Stomach (tissue), 9 donors: ENCODE data around the gene FAXC. TPM values are rescaled to one million over a fixed set of nuclear protein-coding genes. Genes with fewer than 3 reads are reported as not detected.

ENCODE experiments used
- DNase-seq, 2 donors: peaks; one replicate each; pipeline versions ENCODE4 v3.0.0 to v3.0.0-alpha.2; 2013 to 2019
- H3K27ac ChIP-seq, 5 donors: fragments of 200-600 bp in 4 of 5; sonication (generic) in 4 of 5; one replicate each; pipeline ENCODE4 v1.5.1; 2013 to 2019; ENCODE audit warnings: mild to moderate bottlenecking in 1 of 5, moderate library complexity in 1 of 5
- H3K27me3 ChIP-seq, 3 donors: fragments of 200-600 bp; sonication (generic); one replicate each; pipeline ENCODE4 v1.5.1; 2017 to 2019; ENCODE audit warnings: mixed run types in 1 of 3
- H3K36me3 ChIP-seq, 4 donors: fragments of 200-600 bp; sonication (generic); 1 replicate in 3 of 4; 2 replicates in 1 of 4; pipeline ENCODE4 v1.5.1; 2016 to 2019
- H3K4me1 ChIP-seq, 4 donors: fragments of 200-600 bp; sonication (generic); one replicate each; pipeline ENCODE4 v1.5.1; 2016 to 2019
- H3K4me3 ChIP-seq, 4 donors: fragments of 200-600 bp; sonication (generic) in 3 of 4; one replicate each; pipeline ENCODE4 v1.5.1; 2016 to 2019; ENCODE audit warnings: mild to moderate bottlenecking in 1 of 4
- H3K9me3 ChIP-seq, 4 donors: fragments of 200-600 bp; sonication (generic); one replicate each; pipeline ENCODE4 v1.5.1; 2016 to 2019
- CTCF ChIP-seq, 7 experiments: fragments of 450-650 bp in 4 of 7; fragments of 200-600 bp in 3 of 7; sonication (generic) in 3 of 7; IDR thresholded peaks; one replicate each; pipeline ENCODE4 v1.5.1; 2016 to 2019; ENCODE audit warnings: antibody characterized with exemption in 7 of 7, control low read depth in 2 of 7, mild to moderate bottlenecking in 1 of 7
- EP300 ChIP-seq: sonication (generic); formaldehyde crosslinking; IDR thresholded peaks from one replicate; pipeline ENCODE4 v1.6.1; 2017; ENCODE audit warnings: antibody characterized with exemption
- POLR2A ChIP-seq, 4 donors: fragments of 450-650 bp; IDR thresholded peaks; one replicate each; pipeline ENCODE4 v1.6.1; 2016; ENCODE audit warnings: antibody characterized with exemption in 4 of 4, control low read depth in 2 of 4, mild to moderate bottlenecking in 1 of 4, moderate library complexity in 1 of 4
- POLR2AphosphoS5 ChIP-seq, 3 donors: sonication (generic); formaldehyde crosslinking; IDR thresholded peaks; one replicate each; pipeline ENCODE4 v1.6.1; 2016; ENCODE audit warnings: antibody characterized with exemption in 3 of 3
- WGBS, 5 donors: extraction: QIAGEN DNeasy Blood & Tissue Kit in 3 of 5; methylation state at CpG; one replicate each; pipeline versions ENCODE4 v1.1.5 to v1.1.7; 2013 to 2018; 5-methylcytosine and 5-hydroxymethylcytosine counted together
- intact Hi-C: fragments of 100-400 bp; cut with DNase I; formaldehyde crosslinking; loops from one replicate; pipeline ENCODE4 v1.15.1; 2023; ENCODE audit warnings: low total_unique reads
- polyA plus RNA-seq, 3 donors: library from polyadenylated mRNA; stranded (reverse); fragments of 200-250 nt; gene quantifications; one replicate each; pipeline ENCODE4 v1.2.3, GENCODE V29; 2013
- total RNA-seq, 5 donors: library from RNA; depleted of rRNA; stranded (reverse); fragments of >200 nt; gene quantifications; one replicate each; pipeline versions ENCODE4 v1.1.0 to v1.2.3, GENCODE V29; 2014 to 2016
- donor health status: healthy with polysubstance abuse.
- donor health status: Bipolar disorder and iron deficiency.
- donor health status: healthy.

FAXC gene
- total and polyA plus RNA-seq, 8 donors: 2.2 to 186 (median 7.7) TPM; not detected in 1

- Histone ChIP-seq H3K27me3 (no peaks in the 10 kb centered on the region), H3K9me3 (no peaks in the 10 kb centered on the region), H3K4me3 (no peak overlapping the region), H3K4me1 (no peaks in the 10 kb centered on the region), H3K27ac (no peak overlapping the region), H3K36me3 (peaks cover 0 to 12% (median 4%) of the 10 kb centered on the region in 4 donors)
- TF ChIP-seq EP300 (no peak), POLR2AphosphoS5 (IDR thresholded peaks at IDR 0.05) (no peak), CTCF (IDR thresholded peaks at IDR 0.05) (no peak), POLR2A (IDR thresholded peaks at IDR 0.05) (no peak)
- 86 to 91% (median 89%) methylated on average over 4 of the region's 4 CpGs for WGBS, 5 donors
- intact Hi-C loops: no loop called here
- DNase-seq: no peak
These were observed 39.9 kb downstream of the FAXC start for GRCh38 chr6:99309557-99309956.

- intact Hi-C loops: no loop called here
- TF ChIP-seq EP300 (no peak), POLR2AphosphoS5 (IDR thresholded peaks at IDR 0.05) (no peak)
- 75 to 83% (median 82%) methylated on average over 3 of the region's 3 CpGs for WGBS, 5 donors
- no peaks in the 10 kb centered on the region for H3K9me3 ChIP-seq
- no peaks in the 10 kb centered on the region for H3K4me1 ChIP-seq
- no peak overlapping the region for H3K4me3 ChIP-seq
- DNase-seq: no peak
- no peak overlapping the region for H3K27ac ChIP-seq
- no peaks in the 10 kb centered on the region for H3K27me3 ChIP-seq
- peaks cover 0 to 12% (median 4%) of the 10 kb centered on the region in 4 donors for H3K36me3 ChIP-seq
These were observed 40.7 kb downstream of the FAXC start for GRCh38 chr6:99308788-99309187.

GRCh38 chr6:99307295-99307907 lies 42.1 kb downstream of the FAXC start:
- Histone ChIP-seq H3K36me3 (peaks cover 0 to 12% (median 4%) of the 10 kb centered on the region in 4 donors), H3K9me3 (no peaks in the 10 kb centered on the region), H3K4me1 (no peaks in the 10 kb centered on the region), H3K27me3 (no peaks in the 10 kb centered on the region), H3K4me3 (no peak overlapping the region), H3K27ac (no peak overlapping the region)
- 75 to 87% (median 82%) methylated on average over 11 of the region's 11 CpGs for WGBS, 5 donors
- TF ChIP-seq EP300: no peak
- TF ChIP-seq CTCF (IDR thresholded peaks at IDR 0.05): no peak
- no peak for TF ChIP-seq POLR2AphosphoS5 (IDR thresholded peaks at IDR 0.05)
- no peak for TF ChIP-seq POLR2A (IDR thresholded peaks at IDR 0.05)
- intact Hi-C loops: no loop called here
- DNase-seq: no peak

- Histone ChIP-seq H3K36me3 (peaks cover 0 to 12% (median 4%) of the 10 kb centered on the region in 4 donors), H3K9me3 (no peaks in the 10 kb centered on the region), H3K4me1 (no peaks in the 10 kb centered on the region), H3K4me3 (no peak overlapping the region), H3K27me3 (no peaks in the 10 kb centered on the region), H3K27ac (no peak overlapping the region)
- no peak for DNase-seq
- 58 to 92% (median 88%) methylated on average over 3 of the region's 3 CpGs for WGBS, 5 donors
- intact Hi-C loops: no loop called here
- no peak for TF ChIP-seq EP300
- TF ChIP-seq POLR2AphosphoS5 (IDR thresholded peaks at IDR 0.05): no peak
- TF ChIP-seq POLR2A (IDR thresholded peaks at IDR 0.05): no peak
- TF ChIP-seq CTCF (IDR thresholded peaks at IDR 0.05): no peak
These were observed 43.1 kb downstream of the FAXC start for GRCh38 chr6:99306341-99306740.

GRCh38 chr6:99305021-99305554 lies 44.4 kb downstream of the FAXC start:
- Histone ChIP-seq H3K27me3 (no peaks in the 10 kb centered on the region), H3K4me3 (no peak overlapping the region), H3K36me3 (peaks cover 0 to 12% (median 4%) of the 10 kb centered on the region in 4 donors), H3K27ac (no peak overlapping the region), H3K9me3 (no peaks in the 10 kb centered on the region), H3K4me1 (no peaks in the 10 kb centered on the region)
- 86 to 93% (median 92%) methylated on average over 5 of the region's 5 CpGs for WGBS, 5 donors
- peak in 1 of 2 donors; percentile 48 for DNase-seq
- intact Hi-C loops: no loop called here
- no peak for TF ChIP-seq POLR2AphosphoS5 (IDR thresholded peaks at IDR 0.05)
- no peak for TF ChIP-seq CTCF (IDR thresholded peaks at IDR 0.05)
- no peak for TF ChIP-seq POLR2A (IDR thresholded peaks at IDR 0.05)
